Lung (tissue), 12 donors: Measurements from ENCODE around the gene SLC16A3. TPM values are rescaled to one million over a fixed set of nuclear protein-coding genes. Genes with fewer than 3 reads are reported as not detected.

Experiments used
- ATAC-seq: fragments of 200-7000 bp; cut with Tn5 transposase; one replicate; pipeline ENCODE4 v1.9.1; 2020; ENCODE audit warnings: moderate number of reproducible peaks; ENCODE audit not compliant: insufficient read depth, low FRiP score
- DNase-seq, 3 donors: peaks; one replicate each; pipeline ENCODE4 v3.0.0-alpha.2; 2013 to 2017
- H3K27ac ChIP-seq, 2 donors: one replicate each; pipeline ENCODE4 v1.5.1; 2013; ENCODE audit warnings: mild to moderate bottlenecking in 2 of 2, moderate library complexity in 2 of 2, control low read depth in 1 of 2, inconsistent platforms in 1 of 2, low read depth in 1 of 2, low read length in 1 of 2
- H3K27me3 ChIP-seq, 3 donors: one replicate each; pipeline ENCODE4 v1.5.1; 2013; ENCODE audit warnings: low read length in 2 of 3; ENCODE audit not compliant: control insufficient read depth in 3 of 3, insufficient read depth in 3 of 3
- H3K36me3 ChIP-seq, 4 donors: one replicate each; pipeline ENCODE4 v1.5.1; 2013; ENCODE audit warnings: low read length in 4 of 4, mild to moderate bottlenecking in 1 of 4, moderate library complexity in 1 of 4; ENCODE audit not compliant: control insufficient read depth in 4 of 4, insufficient read depth in 4 of 4
- H3K4me1 ChIP-seq, 5 donors: one replicate each; pipeline ENCODE4 v1.5.1; 2013; ENCODE audit warnings: low read length in 5 of 5, mild to moderate bottlenecking in 2 of 5, moderate library complexity in 1 of 5; ENCODE audit not compliant: control insufficient read depth in 5 of 5, insufficient read depth in 5 of 5
- H3K4me3 ChIP-seq: one replicate; pipeline ENCODE4 v1.5.1; 2013; ENCODE audit warnings: mild to moderate bottlenecking, control low read depth, moderate library complexity
- H3K9ac ChIP-seq, 2 donors: one replicate each; pipeline ENCODE4 v1.5.1; 2013; ENCODE audit warnings: low read length in 2 of 2, control low read depth in 1 of 2; ENCODE audit not compliant: insufficient read depth in 1 of 2
- H3K9me3 ChIP-seq, 4 donors: one replicate each; pipeline ENCODE4 v1.5.1; 2013; ENCODE audit warnings: low read length in 3 of 4, mild to moderate bottlenecking in 1 of 4, moderate library complexity in 1 of 4; ENCODE audit not compliant: control insufficient read depth in 4 of 4, insufficient read depth in 3 of 4
- CTCF ChIP-seq: IDR thresholded peaks from 2 replicates; pipeline ENCODE4 v1.5.1; 2012; ENCODE audit warnings: mild to moderate bottlenecking; ENCODE audit errors: control extremely low read depth, extremely low read depth
- WGBS, 2 donors: extraction: QIAGEN DNeasy Blood & Tissue Kit; methylation state at CpG; one replicate each; pipeline ENCODE4 v1.1.7; 2013; 5-methylcytosine and 5-hydroxymethylcytosine counted together
- polyA plus RNA-seq, 2 donors: library from polyadenylated mRNA; stranded (reverse); fragments of 200-250 nt; gene quantifications; one replicate each; pipeline ENCODE4 v1.2.1, GENCODE V29; 2013
- total RNA-seq, 2 donors: library from RNA; depleted of rRNA in 1 of 2; stranded (reverse); fragments of >200 nt in 1 of 2; gene quantifications; one replicate each; pipeline ENCODE4 v1.2.1, GENCODE V29; 2014 to 2021
- donor health status: control.
- donor health status: control.
- donor health status: Bipolar disorder and iron deficiency.
- donor health status: healthy.
- donor health status: DM: yes; HTN: yes; CAD: no.

The SLC16A3 gene
- total and polyA plus RNA-seq, 4 donors = 31.0 to 309 (median 93.4) TPM

- Histone ChIP-seq H3K9me3 (no peaks in the 10 kb centered on the region), H3K36me3 (no peaks in the 10 kb centered on the region), H3K27ac (peak overlapping the region; percentile 46 to 91), H3K4me1 (peaks cover 0 to 24% (median 4%) of the 10 kb centered on the region in 5 donors), H3K9ac (no peak overlapping the region), H3K27me3 (no peaks in the 10 kb centered on the region), H3K4me3 (no peak overlapping the region)
- 53 to 56% methylated on average over 12 of the region's 12 CpGs for WGBS, 2 donors
- DNase-seq (no peak), ATAC-seq (no peak)
- TF ChIP-seq CTCF = no peak
Measured at GRCh38 chr17:82217120-82217529, 11.7 kb upstream of the SLC16A3 start.

DNA sequence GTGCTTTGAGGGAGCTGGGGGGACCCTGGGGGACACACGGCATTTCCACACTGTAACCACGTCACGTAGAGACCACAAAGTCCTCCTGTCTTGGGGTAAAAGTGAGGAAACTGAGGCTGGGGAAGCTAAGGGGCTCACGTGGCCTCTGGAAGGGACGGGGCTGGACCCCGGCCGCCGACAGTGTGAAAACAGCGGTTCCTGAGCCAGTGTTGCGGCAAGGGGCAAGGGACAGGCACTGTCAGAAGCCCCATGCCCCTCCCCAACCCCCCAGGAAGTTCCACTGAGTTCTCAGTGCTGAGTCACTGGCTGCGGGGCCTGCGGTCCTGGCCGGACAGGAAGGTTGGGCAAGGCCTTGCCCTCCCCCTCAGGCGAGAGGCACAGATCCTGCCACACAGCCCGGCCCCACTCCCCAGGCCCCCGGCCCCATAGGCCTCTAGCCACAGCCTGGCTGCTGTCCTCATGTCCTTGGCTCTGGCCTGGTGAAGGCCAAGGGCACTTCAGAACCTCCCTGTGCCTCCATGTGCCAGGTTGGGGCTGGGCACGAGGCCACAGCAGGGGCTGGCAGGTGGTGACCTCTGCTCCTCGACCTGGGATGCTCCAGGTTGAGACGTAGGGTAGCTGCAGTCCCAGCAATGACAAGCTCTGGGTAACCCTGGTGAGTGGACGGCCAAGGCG, 11.2 kb upstream of the SLC16A3 start:
- Histone ChIP-seq H3K27me3 (no peaks in the 10 kb centered on the region), H3K4me1 (peaks cover 0 to 24% (median 4%) of the 10 kb centered on the region in 5 donors), H3K9ac (no peak overlapping the region), H3K27ac (peak overlapping the region; percentile 46 to 91), H3K4me3 (no peak overlapping the region), H3K9me3 (no peaks in the 10 kb centered on the region), H3K36me3 (no peaks in the 10 kb centered on the region)
- TF ChIP-seq CTCF = no peak
- ATAC-seq (peak; percentile 7), DNase-seq (no peak)
- 35 to 55% methylated on average over 21 of the region's 21 CpGs for WGBS, 2 donors

GRCh38 chr17:82218349-82219075, 10.3 kb upstream of the SLC16A3 start:
- H3K4me1 ChIP-seq = peaks cover 0 to 21% (median 1%) of the 10 kb centered on the region in 5 donors
- WGBS, 2 donors = 89 to 93% methylated on average over 32 of the region's 32 CpGs
- no peak overlapping the region for H3K9ac ChIP-seq
- TF ChIP-seq CTCF = no peak
- ATAC-seq = no peak
- no peak overlapping the region for H3K4me3 ChIP-seq
- no peaks in the 10 kb centered on the region for H3K9me3 ChIP-seq
- H3K27ac ChIP-seq = no peak overlapping the region
- no peaks in the 10 kb centered on the region for H3K36me3 ChIP-seq
- no peaks in the 10 kb centered on the region for H3K27me3 ChIP-seq
- DNase-seq = no peak
